Measurements from ENCODE around the gene RASL11A.

- no peak for TF ChIP-seq CTCF (IDR thresholded peaks at IDR 0.05)
- TF ChIP-seq EP300 (IDR thresholded peaks at IDR 0.05) = no peak
- TF ChIP-seq POLR2A (IDR thresholded peaks at IDR 0.05) = no peak
These were observed 19.8 kb upstream of the RASL11A start for GRCh38 chr13:27250833-27251165.

All from ovary (tissue), 3 donors.